T47D (cell line): ENCODE measurements around the gene TCAF1.
A peak's percentile ranks its signal among the peaks of the same experiment; 100 is the strongest.
"Not testable (repeated sequence)": the region's sequence is repeated elsewhere in the genome, so short reads cannot be mapped to it uniquely, and the experiment has no call there.

Source experiments
- DNase-seq, 2 experiments: peaks; one replicate each; pipeline versions ENCODE4 v3.0.0 to v3.0.0-alpha.2; 2011 to 2012; ENCODE audit warnings: low read depth in 1 of 2, low spot score in 1 of 2
- JUND ChIP-seq: IDR thresholded peaks from 2 replicates; pipeline ENCODE4 v1.6.1; 2012; ENCODE audit warnings: low read depth
- in situ Hi-C: cut with HindIII; loops from 2 replicates; pipeline ENCODE4 v1.10.0; 2016; ENCODE audit warnings: low sequenced_read_pairs, low pct_unique_long_range_greater_than_20kb

Gene TCAF1

GRCh38 chr7:143892527-143893300 is 9.3 kb downstream of the TCAF1 start:
- in situ Hi-C loops, result no loop called here
- DNase-seq, result peak in 1 of 2 experiments; percentile 63
- TF ChIP-seq JUND, result no peak

- TF ChIP-seq JUND, result no peak
- DNase-seq, result no peak
- in situ Hi-C loops, result no loop called here
These were observed 10.5 kb downstream of the TCAF1 start for GRCh38 chr7:143891457-143891856.

GRCh38 chr7:143890558-143890957 is 11.4 kb downstream of the TCAF1 start:
- TF ChIP-seq JUND, result no peak
- DNase-seq, result no peak
- in situ Hi-C loops, result no loop called here

- in situ Hi-C loops, result no loop called here
- TF ChIP-seq JUND, result no peak
- no peak for DNase-seq
These were observed 12.9 kb downstream of the TCAF1 start for GRCh38 chr7:143889068-143889467.

GRCh38 chr7:143886826-143887477 is 15.0 kb downstream of the TCAF1 start:
- no peak for DNase-seq
- in situ Hi-C loops, result no loop called here
- no peak for TF ChIP-seq JUND

- in situ Hi-C loops, result no loop called here
- TF ChIP-seq JUND, result no peak
- no peak for DNase-seq
These were observed 16.0 kb downstream of the TCAF1 start for GRCh38 chr7:143885951-143886350.

- in situ Hi-C loops, result no loop called here
- no peak for TF ChIP-seq JUND
- peak; percentile 37 to 53 for DNase-seq
These were observed 16.9 kb downstream of the TCAF1 start for GRCh38 chr7:143884969-143885559.

GRCh38 chr7:143884241-143884968 is 17.6 kb downstream of the TCAF1 start:
- in situ Hi-C loops, result no loop called here
- no peak for TF ChIP-seq JUND
- no peak for DNase-seq

- no peak for TF ChIP-seq JUND
- DNase-seq, result no peak
- in situ Hi-C loops, result no loop called here
These were observed 19.3 kb downstream of the TCAF1 start for GRCh38 chr7:143882604-143883078.

- DNase-seq, result no peak
- no peak for TF ChIP-seq JUND
- in situ Hi-C loops, result no loop called here
These were observed 19.9 kb downstream of the TCAF1 start for GRCh38 chr7:143882020-143882603.

- no peak for TF ChIP-seq JUND
- DNase-seq, result no peak
- in situ Hi-C loops, result no loop called here
These were observed 23.1 kb downstream of the TCAF1 start for GRCh38 chr7:143878884-143879283.

GRCh38 chr7:143877098-143877497 is 24.9 kb downstream of the TCAF1 start:
- TF ChIP-seq JUND, result no peak
- in situ Hi-C loops, result no loop called here
- DNase-seq, result no peak

GRCh38 chr7:143876218-143876617 is 25.8 kb downstream of the TCAF1 start:
- no peak for TF ChIP-seq JUND
- no peak for DNase-seq
- in situ Hi-C loops, result no loop called here

GRCh38 chr7:143873242-143873641 is 28.7 kb downstream of the TCAF1 start:
- DNase-seq, in situ Hi-C loops: not testable (repeated sequence)

- in situ Hi-C loops, DNase-seq: not testable (repeated sequence)
These were observed 30.4 kb downstream of the TCAF1 start for GRCh38 chr7:143871534-143871933.

- DNase-seq, in situ Hi-C loops: not testable (repeated sequence)
These were observed 44.0 kb downstream of the TCAF1 start for GRCh38 chr7:143857994-143858393.

- in situ Hi-C loops, DNase-seq: not testable (repeated sequence)
These were observed 46.5 kb downstream of the TCAF1 start for GRCh38 chr7:143855443-143855842.
